Measurements from ENCODE around the gene TUBB3. TPM values are rescaled to one million over a fixed set of nuclear protein-coding genes. Genes with fewer than 3 reads are reported as not detected.
"Not testable (repeated sequence)": the region's sequence is repeated elsewhere in the genome, so short reads cannot be mapped to it uniquely, and the experiment has no call there.

The TUBB3 gene
- total RNA-seq, 1 experiment from 2014 or later: 47.0 TPM

DNA sequence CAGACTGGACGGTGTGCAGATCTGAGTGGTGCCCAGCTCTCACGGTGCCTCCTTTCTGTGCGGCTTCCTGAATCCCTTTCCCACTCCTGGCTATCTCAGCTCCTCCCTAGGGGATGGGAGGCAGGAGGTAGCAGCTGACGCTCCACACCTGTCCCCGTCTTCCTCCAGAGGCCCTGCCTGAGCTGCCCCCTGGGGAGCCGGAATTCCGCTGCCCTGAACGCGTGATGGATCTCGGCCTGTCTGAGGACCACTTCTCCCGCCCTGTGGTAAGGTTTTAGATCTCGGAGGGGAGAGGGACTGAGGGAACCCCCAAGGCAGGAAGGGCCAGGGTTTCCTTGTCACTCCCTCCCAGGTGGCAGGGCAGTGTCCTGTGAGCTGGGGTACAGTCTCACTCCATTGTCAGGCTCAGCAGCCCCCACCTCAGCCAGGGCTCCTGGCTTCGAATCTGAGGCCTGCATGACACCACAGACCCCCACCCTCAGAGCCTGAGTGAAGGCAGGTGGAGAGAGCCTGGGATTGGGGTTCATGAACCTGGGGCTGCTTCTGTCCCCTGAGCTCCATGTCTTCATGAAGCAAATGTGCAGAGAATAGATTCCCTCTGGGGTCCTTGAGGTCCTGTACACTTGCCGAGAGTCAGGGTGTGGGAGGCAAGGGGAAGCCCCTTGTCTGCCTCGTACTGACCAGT is 32.0 kb downstream of the TUBB3 start:
- no peak overlapping the region for H3K4me3 ChIP-seq
- H3K9me3 ChIP-seq (replicated peaks): no peaks in the 10 kb centered on the region
- peaks cover 16% of the 10 kb centered on the region; the same call in 1 of the 2 replicates for H3K4me1 ChIP-seq
- H3K27me3 ChIP-seq: no peaks in the 10 kb centered on the region
- 0 out of 2 replicates have a peak, but pooled peaks cover 5% of the 10 kb centered on the region for H3K36me3 ChIP-seq
- DNase-seq: peak; percentile 73 to 75
- H3K27ac ChIP-seq: peak overlapping the region; percentile 62

- H3K27me3 ChIP-seq: no peaks in the 10 kb centered on the region
- no peak for DNase-seq
- H3K4me1 ChIP-seq: peaks cover 16% of the 10 kb centered on the region; the same call in 1 of the 2 replicates
- H3K9me3 ChIP-seq (replicated peaks): no peaks in the 10 kb centered on the region
- H3K4me3 ChIP-seq: no peak overlapping the region
- H3K36me3 ChIP-seq: 0 out of 2 replicates have a peak, but pooled peaks cover 5% of the 10 kb centered on the region
- H3K27ac ChIP-seq: no peak overlapping the region
Measured at GRCh38 chr16:89956505-89957215, 33.5 kb downstream of the TUBB3 start.

DNA sequence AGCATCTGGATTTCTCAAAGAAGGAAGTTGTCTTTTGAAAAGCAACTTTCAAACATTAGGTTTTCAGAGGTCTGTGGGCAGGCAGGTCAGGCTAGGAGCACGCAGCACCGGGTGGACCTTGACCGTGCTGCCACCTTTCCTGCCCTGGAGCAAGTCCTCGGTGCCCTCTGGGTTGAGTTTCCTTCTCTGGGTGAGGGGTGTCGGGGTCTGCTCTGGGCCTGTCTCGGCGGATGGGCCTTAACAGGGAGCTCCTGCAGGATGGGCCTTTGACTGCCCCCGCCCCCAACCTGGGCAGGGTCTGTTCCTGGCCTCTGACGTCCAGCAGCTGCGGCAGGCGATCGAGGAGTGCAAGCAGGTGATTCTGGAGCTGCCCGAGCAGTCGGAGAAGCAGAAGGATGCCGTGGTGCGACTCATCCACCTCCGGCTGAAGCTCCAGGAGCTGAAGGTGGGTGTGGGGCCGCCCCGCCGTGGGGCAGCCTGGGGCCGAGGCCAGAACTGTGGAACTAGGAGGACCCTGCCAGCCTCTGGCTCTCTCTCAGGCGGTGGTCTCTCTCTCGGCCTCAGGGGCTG is 34.2 kb downstream of the TUBB3 start:
- H3K27ac ChIP-seq: no peak overlapping the region
- peaks cover 16% of the 10 kb centered on the region; the same call in 1 of the 2 replicates for H3K4me1 ChIP-seq
- H3K27me3 ChIP-seq: no peaks in the 10 kb centered on the region
- DNase-seq: no peak
- no peaks in the 10 kb centered on the region for H3K9me3 ChIP-seq (replicated peaks)
- no peak overlapping the region for H3K4me3 ChIP-seq
- H3K36me3 ChIP-seq: 0 out of 2 replicates have a peak, but pooled peaks cover 5% of the 10 kb centered on the region

DNA sequence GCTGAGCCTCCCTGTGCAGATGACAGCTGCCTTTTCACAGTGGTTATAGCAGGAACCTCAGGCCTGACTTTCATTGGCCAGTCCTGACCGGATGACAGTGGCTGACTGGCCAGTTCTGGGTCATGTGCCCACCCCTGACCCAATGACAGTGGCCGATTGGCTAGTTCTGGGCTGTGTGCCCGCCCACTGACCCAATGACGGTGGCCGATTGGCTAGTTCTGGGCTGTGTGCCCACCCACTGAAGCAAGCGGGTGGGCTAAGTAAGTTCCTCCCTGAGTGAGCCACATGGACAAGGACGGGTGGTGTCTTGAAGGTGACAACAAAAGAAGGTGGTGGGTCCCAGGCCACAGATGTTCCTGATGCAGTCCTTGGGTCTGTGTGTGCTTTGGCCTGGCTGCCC is 34.9 kb downstream of the TUBB3 start:
- H3K4me1 ChIP-seq: peaks cover 16% of the 10 kb centered on the region; the same call in 1 of the 2 replicates
- H3K36me3 ChIP-seq: 0 out of 2 replicates have a peak, but pooled peaks cover 5% of the 10 kb centered on the region
- DNase-seq: peak; percentile 64 to 68

GRCh38 chr16:89958596-89958995 is 35.5 kb downstream of the TUBB3 start:
- no peaks in the 10 kb centered on the region for H3K27me3 ChIP-seq
- DNase-seq: no peak
- H3K27ac ChIP-seq: no peak overlapping the region
- 0 out of 2 replicates have a peak, but pooled peaks cover 5% of the 10 kb centered on the region for H3K36me3 ChIP-seq
- no peak overlapping the region for H3K4me3 ChIP-seq
- no peaks in the 10 kb centered on the region for H3K9me3 ChIP-seq (replicated peaks)
- H3K4me1 ChIP-seq: peaks cover 16% of the 10 kb centered on the region; the same call in 1 of the 2 replicates

More for the DNA sequence above, 34.9 kb downstream of the TUBB3 start:
- no peaks in the 10 kb centered on the region for H3K9me3 ChIP-seq (replicated peaks)
- no peaks in the 10 kb centered on the region for H3K27me3 ChIP-seq
- H3K27ac ChIP-seq: no peak overlapping the region
- no peak overlapping the region for H3K4me3 ChIP-seq

DNA sequence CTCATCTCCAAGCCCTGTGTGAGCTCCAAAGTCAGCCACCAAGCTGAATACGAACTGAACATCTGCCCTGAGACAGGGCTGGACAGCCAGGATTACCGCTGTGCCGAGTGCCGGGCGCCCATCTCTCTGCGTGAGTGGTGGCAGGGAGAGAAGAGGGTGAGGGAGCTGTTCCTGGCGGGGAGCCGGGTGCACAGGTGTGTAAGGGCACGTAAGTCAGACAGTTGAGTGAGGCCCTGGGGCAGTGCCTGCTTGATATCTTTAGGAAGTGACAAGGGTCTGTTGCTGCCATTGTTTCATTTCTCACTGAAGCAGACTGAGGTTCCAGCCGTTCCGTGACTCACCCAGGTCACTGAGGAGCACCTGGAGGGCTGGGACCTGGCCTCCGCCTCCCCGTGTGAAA is 37.8 kb downstream of the TUBB3 start:
- H3K27ac ChIP-seq: no peak overlapping the region
- no peaks in the 10 kb centered on the region for H3K9me3 ChIP-seq (replicated peaks)
- DNase-seq: no peak
- no peaks in the 10 kb centered on the region for H3K4me1 ChIP-seq
- 0 out of 2 replicates have a peak, but pooled peaks cover 5% of the 10 kb centered on the region for H3K36me3 ChIP-seq
- H3K4me3 ChIP-seq: no peak overlapping the region
- no peaks in the 10 kb centered on the region for H3K27me3 ChIP-seq

DNA sequence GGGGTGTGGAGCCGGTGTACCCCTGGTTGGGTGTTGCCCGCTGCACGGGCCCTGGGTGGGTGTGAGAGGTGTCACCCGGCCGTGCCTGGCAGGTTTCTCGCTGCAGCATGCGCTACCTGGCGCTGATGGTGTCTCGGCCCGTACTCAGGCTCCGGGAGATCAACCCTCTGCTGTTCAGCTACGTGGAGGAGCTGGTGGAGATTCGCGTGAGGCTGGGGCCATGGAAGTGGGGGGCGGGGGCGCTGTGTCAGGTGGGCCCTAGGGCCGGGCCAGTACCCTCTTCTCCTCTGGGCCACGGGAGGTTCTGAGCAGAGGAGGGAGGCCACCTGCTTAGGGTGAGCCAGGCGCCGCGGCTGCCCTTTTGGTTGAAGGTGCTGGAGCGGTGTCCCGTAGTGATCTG is 38.8 kb downstream of the TUBB3 start:
- H3K9me3 ChIP-seq (replicated peaks): no peaks in the 10 kb centered on the region
- no peak overlapping the region for H3K27ac ChIP-seq
- no peaks in the 10 kb centered on the region for H3K27me3 ChIP-seq
- H3K4me1 ChIP-seq: no peaks in the 10 kb centered on the region
- DNase-seq: no peak
- 0 out of 2 replicates have a peak, but pooled peaks cover 5% of the 10 kb centered on the region for H3K36me3 ChIP-seq
- no peak overlapping the region for H3K4me3 ChIP-seq

DNA sequence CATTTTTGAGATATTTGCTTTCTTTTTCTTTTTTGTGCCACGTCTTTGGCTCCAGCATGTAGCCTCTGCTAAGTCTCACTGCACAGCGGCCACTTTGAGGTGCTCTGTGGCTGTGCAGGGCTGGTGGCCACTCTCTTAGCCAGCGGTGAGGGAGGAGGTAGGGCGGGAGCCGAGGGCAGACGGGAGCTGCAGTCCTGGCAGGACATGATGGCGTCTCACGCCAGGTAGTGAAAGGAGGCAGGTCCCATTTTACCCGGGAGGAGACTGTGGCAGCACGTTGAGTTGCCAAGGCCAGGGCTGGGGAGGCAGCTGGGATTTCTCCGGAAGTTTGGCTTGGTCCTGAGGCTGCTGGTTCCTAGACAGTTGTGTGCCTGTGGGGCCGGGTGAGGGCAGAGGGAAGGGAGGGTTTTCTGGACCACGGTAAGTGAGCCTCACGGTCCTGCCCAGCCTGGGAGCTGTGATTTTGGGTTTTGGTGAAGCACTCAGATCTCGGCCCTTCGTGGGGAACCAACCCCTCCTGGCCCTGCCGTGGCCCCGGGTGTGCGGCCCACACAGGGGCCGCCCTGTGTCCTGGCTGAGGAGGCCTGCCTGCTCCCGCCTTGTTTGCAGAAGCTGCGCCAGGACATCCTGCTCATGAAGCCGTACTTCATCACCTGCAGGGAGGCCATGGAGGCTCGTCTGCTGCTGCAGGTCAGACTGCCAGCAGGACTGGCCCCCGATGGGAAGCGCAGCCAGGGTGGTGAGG is 39.8 kb downstream of the TUBB3 start:
- Histone ChIP-seq H3K4me3 (no peak overlapping the region), H3K9me3 (replicated peaks) (no peaks in the 10 kb centered on the region), H3K36me3 (no peaks in the 10 kb centered on the region), H3K4me1 (no peaks in the 10 kb centered on the region), H3K27me3 (no peaks in the 10 kb centered on the region), H3K27ac (no peak overlapping the region)
- DNase-seq: no peak

DNA sequence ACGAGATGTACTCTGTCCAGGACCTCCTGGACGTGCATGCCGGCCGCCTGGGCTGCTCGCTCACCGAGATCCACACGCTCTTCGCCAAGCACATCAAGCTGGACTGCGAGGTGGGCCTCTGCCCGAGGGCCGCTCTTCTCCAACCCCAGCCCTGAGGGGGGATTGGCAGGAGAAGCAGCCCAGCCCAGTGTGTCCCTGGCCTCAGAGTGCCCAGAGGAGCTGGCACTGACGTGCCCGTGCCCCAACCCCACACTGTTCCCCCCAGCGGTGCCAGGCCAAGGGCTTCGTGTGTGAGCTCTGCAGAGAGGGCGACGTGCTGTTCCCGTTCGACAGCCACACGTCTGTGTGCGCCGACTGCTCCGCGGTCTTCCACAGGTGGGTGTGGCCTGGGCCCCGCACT is 41.1 kb downstream of the TUBB3 start:
- Histone ChIP-seq H3K27me3 (no peaks in the 10 kb centered on the region), H3K36me3 (no peaks in the 10 kb centered on the region), H3K4me1 (no peaks in the 10 kb centered on the region), H3K4me3 (no peak overlapping the region), H3K9me3 (replicated peaks) (no peaks in the 10 kb centered on the region), H3K27ac (no peak overlapping the region)
- DNase-seq: no peak

DNA sequence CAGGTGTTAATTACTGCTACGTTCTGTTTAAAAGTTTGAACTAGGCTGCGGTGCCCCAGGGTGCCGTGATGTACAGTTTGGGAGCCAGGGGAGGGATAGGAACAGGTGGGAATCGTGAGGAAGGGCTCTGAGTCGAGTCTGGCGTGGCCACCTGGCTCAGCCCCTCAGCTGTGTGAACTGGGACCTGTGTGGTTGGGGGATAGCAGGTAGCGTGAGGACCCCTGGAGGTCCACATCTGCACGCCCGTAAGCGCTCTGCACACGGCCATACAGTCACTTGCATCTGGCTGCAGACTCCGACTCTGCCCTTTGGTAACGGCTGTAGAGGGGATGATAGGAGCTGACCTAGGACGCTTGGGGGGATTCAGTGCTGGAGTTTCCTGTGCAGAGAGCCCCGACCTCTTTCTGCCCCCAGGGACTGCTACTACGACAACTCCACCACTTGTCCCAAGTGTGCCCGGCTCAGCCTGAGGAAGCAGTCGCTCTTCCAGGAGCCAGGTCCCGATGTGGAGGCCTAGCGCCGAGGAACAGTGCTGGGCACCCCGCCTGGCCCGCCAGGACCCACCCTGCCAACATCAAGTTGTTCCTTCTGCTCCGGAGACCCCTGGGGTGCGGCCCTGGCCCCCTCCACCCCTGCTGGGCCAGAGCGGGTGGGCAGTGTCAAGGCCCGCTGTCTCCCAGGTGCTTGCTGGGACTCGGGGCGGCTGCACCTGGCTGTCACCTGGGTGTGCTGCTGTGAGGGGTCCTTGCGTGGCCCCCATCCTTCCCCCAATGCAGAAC is 42.5 kb downstream of the TUBB3 start:
- H3K4me1 ChIP-seq: no peaks in the 10 kb centered on the region
- H3K27ac ChIP-seq: no peak overlapping the region
- no peak overlapping the region for H3K4me3 ChIP-seq
- H3K36me3 ChIP-seq: no peaks in the 10 kb centered on the region
- H3K9me3 ChIP-seq (replicated peaks): no peaks in the 10 kb centered on the region
- DNase-seq: no peak
- no peaks in the 10 kb centered on the region for H3K27me3 ChIP-seq

DNA sequence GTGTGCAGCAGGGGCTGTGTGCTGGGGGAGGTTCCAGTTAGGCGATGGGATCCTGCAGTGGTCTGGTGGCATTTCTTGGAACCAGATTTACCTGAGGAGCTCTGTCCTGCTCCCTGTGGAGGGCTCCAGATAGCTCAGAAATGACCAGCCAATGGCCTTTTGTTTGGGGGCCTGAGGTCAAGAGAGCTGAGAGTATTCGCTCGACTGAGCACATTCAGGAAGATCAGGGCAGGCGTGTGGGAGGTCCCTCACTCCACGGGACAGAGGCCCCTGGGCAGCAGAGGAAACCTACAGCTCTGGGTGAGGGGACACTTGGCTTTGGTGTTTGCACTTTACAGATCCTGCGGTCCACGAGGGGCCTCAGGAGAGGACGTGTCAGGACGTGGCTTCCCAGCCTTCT is 43.6 kb downstream of the TUBB3 start:
- DNase-seq: no peak
- Histone ChIP-seq H3K9me3 (replicated peaks) (no peaks in the 10 kb centered on the region; the same call in 1 of the 2 replicates), H3K36me3 (no peaks in the 10 kb centered on the region), H3K4me3 (no peak overlapping the region), H3K4me1 (no peaks in the 10 kb centered on the region), H3K27ac (no peak overlapping the region), H3K27me3 (no peaks in the 10 kb centered on the region)

DNA sequence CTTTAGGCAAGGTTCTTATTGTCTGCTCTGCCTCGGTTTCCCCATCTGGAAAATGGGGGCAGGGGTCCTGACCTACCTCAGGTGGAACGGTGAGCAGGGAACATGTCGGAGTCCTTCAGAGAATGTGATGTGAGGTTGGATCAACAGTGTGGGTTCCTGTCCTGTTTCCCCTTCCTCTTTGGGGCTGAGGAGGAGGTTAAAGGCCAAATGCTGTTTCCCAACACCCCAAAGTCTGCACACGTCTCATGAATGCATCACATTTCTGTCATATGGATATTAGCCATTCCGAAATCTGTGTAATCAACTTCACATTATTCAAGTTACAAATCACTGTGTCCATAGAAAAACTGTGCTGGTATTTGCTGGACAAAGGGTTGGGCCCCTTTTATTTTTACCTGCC is 44.3 kb downstream of the TUBB3 start:
- not testable (repeated sequence) for H3K4me1 ChIP-seq; DNase-seq; H3K27ac ChIP-seq; H3K36me3 ChIP-seq; H3K4me3 ChIP-seq; H3K9me3 ChIP-seq (replicated peaks); H3K27me3 ChIP-seq

DNA sequence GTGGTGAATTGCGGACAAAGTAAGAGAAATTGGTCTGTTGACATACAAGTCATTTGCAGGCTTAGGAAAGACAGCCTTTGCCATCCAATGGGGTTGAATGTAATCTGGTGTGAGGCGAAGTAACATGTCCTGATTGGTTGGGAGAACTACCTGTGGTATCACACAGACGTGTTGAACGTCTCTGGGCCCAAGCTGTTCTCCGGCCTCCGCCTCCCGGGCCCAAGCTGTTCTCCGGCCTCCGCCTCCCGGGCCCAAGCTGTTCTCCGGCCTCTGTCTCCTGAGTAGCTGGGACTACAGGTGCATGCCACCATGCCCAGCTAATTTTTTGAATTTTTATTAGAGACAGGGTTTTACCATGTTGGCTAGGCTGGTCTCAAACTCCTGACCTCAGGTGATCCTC is 44.9 kb downstream of the TUBB3 start:
- DNase-seq; H3K36me3 ChIP-seq; H3K4me1 ChIP-seq; H3K27me3 ChIP-seq; H3K27ac ChIP-seq; H3K4me3 ChIP-seq; H3K9me3 ChIP-seq (replicated peaks): not testable (repeated sequence)

Data from SJCRH30 (cell line).